OCI-LY3 (cell line): ENCODE results near the gene ADAMTS15.

ENCODE experiments used
- H2AFZ ChIP-seq: fragments of 200-600, 300-600 bp; shearing (Covaris generic); 2 replicates; pipeline ENCODE4 v1.6.0; 2014; ENCODE audit warnings: antibody characterized with exemption, low read depth, low read length
- H3K27ac ChIP-seq: fragments of 200-600, 300-600 bp; sonication (generic); 2 replicates; pipeline ENCODE4 v1.5.1; 2014; ENCODE audit warnings: mild to moderate bottlenecking, low read length, moderate library complexity, mixed read lengths
- H3K27me3 ChIP-seq: fragments of 200-600, 300-600 bp; sonication (generic); 2 replicates; pipeline ENCODE4 v1.6.1; 2014; ENCODE audit warnings: low read depth, low read length, mixed read lengths
- H3K36me3 ChIP-seq: fragments of 200-600, 300-600 bp; sonication (generic); replicated peaks from 2 replicates; pipeline ENCODE3; 2014; ENCODE audit warnings: low read depth, low read length, mixed read lengths
- H3K4me1 ChIP-seq: fragments of 300-600, 200-600 bp; sonication (generic); 2 replicates; pipeline ENCODE4 v1.6.1; 2014; ENCODE audit warnings: low read length, mixed read lengths
- H3K4me2 ChIP-seq: fragments of 200-600, 300-600 bp; sonication (generic); 2 replicates; pipeline ENCODE4 v1.6.1; 2014; ENCODE audit warnings: low read length, mixed read lengths
- H3K4me3 ChIP-seq: fragments of 300-600, 200-600 bp; sonication (generic); 2 replicates; pipeline ENCODE4 v1.5.1; 2014; ENCODE audit warnings: antibody characterized with exemption, mild to moderate bottlenecking, low read length, moderate library complexity
- H3K79me2 ChIP-seq: fragments of 300-600, 200-600 bp; shearing (Covaris generic); 2 replicates; pipeline ENCODE4 v1.6.1; 2014; ENCODE audit warnings: mild to moderate bottlenecking, low read length, mixed read lengths
- H3K9ac ChIP-seq: fragments of 300-600, 200-600 bp; shearing (Covaris generic); 2 replicates; pipeline ENCODE4 v1.6.0; 2014; ENCODE audit warnings: mild to moderate bottlenecking, low read length, moderate library complexity
- H3K9me3 ChIP-seq: fragments of 200-600, 300-600 bp; shearing (Covaris generic); 2 replicates; pipeline ENCODE4 v1.6.1; 2014; ENCODE audit warnings: low read length, mixed read lengths; ENCODE audit not compliant: insufficient read depth
- H4K20me1 ChIP-seq: fragments of 200-600, 300-600 bp; sonication (generic); 2 replicates; pipeline ENCODE4 v1.6.1; 2016; ENCODE audit warnings: low read length, mixed read lengths; ENCODE audit not compliant: insufficient read depth
- CTCF ChIP-seq: fragments of 200-600, 300-600 bp; sonication (generic); IDR thresholded peaks from 2 replicates; pipeline ENCODE4 v1.5.1; 2014; ENCODE audit warnings: antibody characterized with exemption, low read length, low read depth
- EZH2phosphoT487 ChIP-seq: fragments of 200-600 bp; shearing (Covaris generic); IDR thresholded peaks from 2 replicates; pipeline ENCODE4 v1.6.1; 2018; ENCODE audit warnings: antibody characterized with exemption, mixed run types, low read depth

The ADAMTS15 gene

GRCh38 chr11:130472434-130472961, 24.1 kb downstream of the ADAMTS15 start:
- TF ChIP-seq EZH2phosphoT487 (no peak), CTCF (no peak)
- Histone ChIP-seq H3K9ac (no peak overlapping the region), H3K27ac (no peak overlapping the region)

GRCh38 chr11:130473056-130473794, 24.8 kb downstream of the ADAMTS15 start:
- Histone ChIP-seq H3K4me3 (no peak overlapping the region), H3K4me1 (no peaks in the 10 kb centered on the region), H3K36me3 (no peaks in the 10 kb centered on the region), H3K27me3 (no peaks in the 10 kb centered on the region), H3K27ac (no peak overlapping the region), H3K4me2 (no peak overlapping the region), H3K9me3 (no peaks in the 10 kb centered on the region), H2AFZ (no peak overlapping the region), H3K79me2 (no peaks in the 10 kb centered on the region), H4K20me1 (no peaks in the 10 kb centered on the region), H3K9ac (no peak overlapping the region)
- TF ChIP-seq CTCF (no peak), EZH2phosphoT487 (no peak)

More at GRCh38 chr11:130472434-130472961, 24.1 kb downstream of the ADAMTS15 start:
- no peaks in the 10 kb centered on the region for H3K79me2 ChIP-seq
- no peak overlapping the region for H3K4me3 ChIP-seq
- no peaks in the 10 kb centered on the region for H3K36me3 ChIP-seq
- H3K27me3 ChIP-seq, result no peaks in the 10 kb centered on the region
- H2AFZ ChIP-seq, result no peak overlapping the region
- H3K9me3 ChIP-seq, result no peaks in the 10 kb centered on the region
- no peaks in the 10 kb centered on the region for H3K4me1 ChIP-seq
- H4K20me1 ChIP-seq, result no peaks in the 10 kb centered on the region
- H3K4me2 ChIP-seq, result no peak overlapping the region

GRCh38 chr11:130473795-130474377, 25.4 kb downstream of the ADAMTS15 start:
- no peaks in the 10 kb centered on the region for H3K27me3 ChIP-seq
- H4K20me1 ChIP-seq, result no peaks in the 10 kb centered on the region
- no peak overlapping the region for H3K9ac ChIP-seq
- no peaks in the 10 kb centered on the region for H3K79me2 ChIP-seq
- no peaks in the 10 kb centered on the region for H3K36me3 ChIP-seq
- TF ChIP-seq EZH2phosphoT487 (no peak), CTCF (no peak)
- no peak overlapping the region for H2AFZ ChIP-seq
- no peak overlapping the region for H3K4me2 ChIP-seq
- H3K9me3 ChIP-seq, result no peaks in the 10 kb centered on the region
- no peak overlapping the region for H3K4me3 ChIP-seq
- no peak overlapping the region for H3K27ac ChIP-seq
- no peaks in the 10 kb centered on the region for H3K4me1 ChIP-seq

GRCh38 chr11:130474637-130475400, 26.4 kb downstream of the ADAMTS15 start:
- no peak overlapping the region for H3K9ac ChIP-seq
- H3K27me3 ChIP-seq, result no peaks in the 10 kb centered on the region
- no peaks in the 10 kb centered on the region for H4K20me1 ChIP-seq
- no peak overlapping the region for H2AFZ ChIP-seq
- H3K4me3 ChIP-seq, result no peak overlapping the region
- H3K9me3 ChIP-seq, result no peaks in the 10 kb centered on the region
- H3K4me2 ChIP-seq, result no peak overlapping the region
- no peak overlapping the region for H3K27ac ChIP-seq
- H3K36me3 ChIP-seq, result no peaks in the 10 kb centered on the region
- H3K4me1 ChIP-seq, result no peaks in the 10 kb centered on the region
- H3K79me2 ChIP-seq, result no peaks in the 10 kb centered on the region
- no peak for TF ChIP-seq EZH2phosphoT487
- TF ChIP-seq CTCF, result no peak
